GM12873 (cell line): ENCODE measurements around the gene CCT7.

Experiments used
- TF ChIP-seq, protein P1 (sequence below): IDR thresholded peaks from 2 replicates; pipeline ENCODE4 v1.5.1; 2012; ENCODE audit warnings: low read depth, mild to moderate bottlenecking, moderate library complexity, low read length, control low read depth; ENCODE audit not compliant: insufficient read depth; ENCODE audit errors: missing control alignments

Gene CCT7

DNA sequence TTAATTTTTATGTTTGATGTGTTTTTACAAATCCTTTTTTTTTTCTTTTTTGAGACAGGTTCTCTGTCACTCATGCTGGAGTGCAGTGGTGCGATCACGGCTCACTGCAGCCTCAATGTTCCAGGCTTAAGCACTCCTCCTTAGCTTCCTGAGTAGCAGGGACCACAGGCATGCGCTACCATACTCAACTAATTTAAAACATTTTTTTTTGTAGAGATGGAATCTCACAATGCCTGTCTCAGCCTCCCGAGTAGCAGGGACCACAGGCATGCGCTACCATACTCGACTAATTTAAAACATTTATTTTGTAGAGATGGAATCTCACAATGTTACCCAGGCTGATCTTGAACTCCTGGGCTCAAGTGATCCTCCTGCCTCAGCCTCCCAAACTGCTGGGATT is 28.5 kb upstream of the CCT7 start:
- TF ChIP-seq, protein P1, sequence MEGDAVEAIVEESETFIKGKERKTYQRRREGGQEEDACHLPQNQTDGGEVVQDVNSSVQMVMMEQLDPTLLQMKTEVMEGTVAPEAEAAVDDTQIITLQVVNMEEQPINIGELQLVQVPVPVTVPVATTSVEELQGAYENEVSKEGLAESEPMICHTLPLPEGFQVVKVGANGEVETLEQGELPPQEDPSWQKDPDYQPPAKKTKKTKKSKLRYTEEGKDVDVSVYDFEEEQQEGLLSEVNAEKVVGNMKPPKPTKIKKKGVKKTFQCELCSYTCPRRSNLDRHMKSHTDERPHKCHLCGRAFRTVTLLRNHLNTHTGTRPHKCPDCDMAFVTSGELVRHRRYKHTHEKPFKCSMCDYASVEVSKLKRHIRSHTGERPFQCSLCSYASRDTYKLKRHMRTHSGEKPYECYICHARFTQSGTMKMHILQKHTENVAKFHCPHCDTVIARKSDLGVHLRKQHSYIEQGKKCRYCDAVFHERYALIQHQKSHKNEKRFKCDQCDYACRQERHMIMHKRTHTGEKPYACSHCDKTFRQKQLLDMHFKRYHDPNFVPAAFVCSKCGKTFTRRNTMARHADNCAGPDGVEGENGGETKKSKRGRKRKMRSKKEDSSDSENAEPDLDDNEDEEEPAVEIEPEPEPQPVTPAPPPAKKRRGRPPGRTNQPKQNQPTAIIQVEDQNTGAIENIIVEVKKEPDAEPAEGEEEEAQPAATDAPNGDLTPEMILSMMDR: no peak

DNA sequence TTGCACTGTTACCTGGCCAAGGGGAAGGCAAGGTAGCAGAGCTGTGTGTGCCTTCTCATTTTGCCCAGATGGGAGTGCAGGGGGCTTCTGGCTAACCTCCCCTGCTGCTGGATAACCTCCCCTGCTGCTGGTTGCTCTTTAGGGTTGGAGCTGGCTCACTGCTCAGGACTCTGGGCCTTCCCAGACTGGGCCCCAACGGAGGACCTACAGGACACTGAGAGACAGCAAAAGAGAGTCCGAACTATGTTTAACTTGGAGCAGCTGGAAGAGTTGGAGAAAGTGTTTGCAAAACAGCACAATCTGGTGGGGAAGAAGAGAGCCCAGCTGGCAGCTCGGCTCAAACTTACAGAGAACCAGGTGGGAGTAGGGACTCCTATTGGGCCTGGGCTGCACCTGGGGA is 25.9 kb upstream of the CCT7 start:
- TF ChIP-seq, protein P1: no peak

DNA sequence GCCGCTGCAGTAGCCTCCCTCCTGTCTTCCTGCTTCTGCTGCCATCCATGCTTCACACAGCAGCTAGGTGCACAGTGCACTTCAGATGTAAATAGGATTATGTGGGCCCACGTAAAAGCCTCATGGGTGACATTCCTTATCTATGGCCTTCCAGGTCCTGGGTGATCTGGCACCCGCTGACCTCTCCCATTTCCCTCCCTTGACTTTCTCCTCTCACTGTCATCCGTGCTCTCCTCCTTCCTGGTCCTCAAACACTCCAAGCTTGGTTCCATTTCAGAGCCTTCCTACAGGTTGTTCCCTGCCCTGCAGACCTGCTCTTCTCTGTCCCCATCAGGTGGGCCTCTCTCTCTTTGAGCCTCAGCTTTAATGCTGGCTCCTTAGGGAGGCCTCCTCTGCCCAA is 24.1 kb upstream of the CCT7 start:
- TF ChIP-seq, protein P1: no peak

DNA sequence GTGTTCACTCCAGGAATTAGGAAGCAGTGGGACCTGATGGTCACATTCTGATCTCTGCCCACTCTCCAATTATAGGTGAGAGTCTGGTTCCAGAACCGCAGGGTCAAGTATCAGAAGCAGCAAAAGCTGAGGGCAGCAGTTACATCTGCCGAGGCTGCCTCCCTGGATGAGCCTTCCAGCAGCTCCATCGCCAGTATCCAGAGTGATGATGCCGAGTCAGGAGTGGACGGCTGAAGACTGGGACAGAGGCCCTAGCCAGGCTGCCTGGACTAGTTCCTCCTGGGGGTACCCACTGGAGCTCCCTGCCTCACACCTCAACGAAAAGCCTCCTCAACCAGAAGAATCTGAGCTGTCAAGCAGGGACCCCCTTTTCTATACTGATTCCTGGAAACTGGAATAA is 23.4 kb upstream of the CCT7 start:
- TF ChIP-seq, protein P1: no peak

DNA sequence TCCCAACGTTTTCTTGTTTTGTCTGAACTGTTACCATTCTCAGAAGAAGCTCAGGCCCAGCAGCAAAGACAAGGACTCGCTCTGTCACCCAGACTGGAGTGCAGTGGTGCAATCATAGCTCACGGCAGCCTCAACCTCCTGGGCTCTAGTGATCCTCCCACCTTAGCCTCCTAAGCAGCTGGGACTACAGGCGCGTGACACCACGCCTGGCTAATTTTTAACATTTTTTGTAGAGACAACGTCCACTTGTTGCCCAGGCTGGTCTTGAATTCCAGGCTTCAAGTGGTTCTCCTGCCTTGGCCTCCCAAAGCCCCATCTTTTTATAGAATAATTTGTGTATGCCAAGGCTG is 22.0 kb upstream of the CCT7 start:
- TF ChIP-seq, protein P1: no peak

DNA sequence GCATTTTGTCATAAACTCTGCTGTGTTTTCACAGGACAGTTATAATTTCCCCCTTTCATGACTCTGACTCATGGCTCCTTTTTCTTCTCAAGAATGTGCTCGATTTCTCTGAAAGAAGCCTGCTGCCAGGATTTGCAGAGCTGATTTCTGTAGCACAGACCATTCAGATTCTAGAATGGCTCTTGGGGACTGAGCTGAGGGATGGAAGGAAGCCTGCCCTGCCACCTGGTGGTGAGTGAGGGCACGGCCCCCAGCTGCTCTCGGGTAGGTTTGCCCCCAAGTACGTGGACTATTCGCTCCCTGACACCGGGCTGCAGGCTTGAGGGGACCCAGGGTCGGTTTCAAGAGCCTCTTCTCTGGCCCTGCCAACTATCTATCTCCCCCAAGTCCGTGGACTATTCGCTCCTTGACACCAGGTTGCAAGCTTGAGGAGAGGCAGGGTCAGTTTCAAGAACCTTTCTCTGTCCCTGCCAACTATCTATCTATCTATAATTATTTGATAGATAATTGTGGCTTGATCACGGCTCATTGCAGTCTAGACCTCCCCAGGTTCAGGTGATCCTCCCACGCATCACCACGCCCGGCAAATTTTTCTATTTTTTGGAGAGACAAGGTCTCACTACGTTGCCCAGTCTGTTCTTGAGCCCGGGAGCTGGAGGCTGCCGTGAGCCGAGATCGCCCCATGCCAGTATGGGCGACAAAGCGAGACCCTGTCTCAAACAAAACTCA is 21.5 kb upstream of the CCT7 start:
- TF ChIP-seq, protein P1: peak; percentile 98

DNA sequence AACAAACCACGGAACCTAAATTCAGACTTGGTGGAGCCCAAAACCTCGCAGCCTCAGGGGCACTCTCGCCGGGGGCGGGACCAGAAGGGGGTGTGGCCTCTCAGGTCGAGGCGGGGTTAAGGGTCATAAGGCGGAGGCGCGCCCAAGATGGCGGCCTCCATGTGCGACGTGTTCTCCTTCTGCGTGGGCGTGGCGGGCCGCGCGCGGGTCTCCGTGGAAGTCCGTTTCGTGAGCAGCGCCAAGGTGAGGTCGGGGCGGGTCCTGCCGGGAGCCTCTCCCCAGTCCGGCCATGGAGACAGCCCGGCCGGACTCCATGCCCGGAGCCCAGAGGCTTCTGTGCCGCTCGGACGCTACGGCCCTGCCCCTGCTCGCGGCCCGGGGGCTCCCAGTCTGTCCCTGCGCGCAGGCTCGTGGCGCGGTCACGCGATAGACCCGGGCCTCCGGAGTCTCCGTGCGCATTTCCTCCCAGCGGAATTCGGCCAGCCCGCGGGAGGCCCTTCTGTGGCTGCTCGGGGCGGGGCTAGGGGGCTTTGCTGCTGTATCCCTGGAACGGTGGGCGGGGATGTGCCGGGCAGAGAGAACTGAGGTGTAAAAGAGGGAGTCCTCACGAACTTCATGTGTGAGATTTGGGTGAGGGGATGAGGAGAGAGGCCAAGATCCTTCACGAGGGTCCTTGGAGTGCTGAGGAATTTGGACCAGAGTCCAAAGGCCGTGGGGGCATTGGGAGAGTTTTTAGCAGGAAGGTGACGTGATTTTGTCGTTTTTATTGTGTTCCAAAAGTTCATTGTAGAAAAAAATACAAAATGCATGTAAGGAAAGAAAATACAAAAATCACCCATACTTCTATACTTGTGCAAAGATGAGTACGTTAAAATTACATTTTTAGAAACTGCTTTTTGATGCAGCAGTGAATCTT is 19.7 kb upstream of the CCT7 start, which contains the start of gene SMYD5:
Gene SMYD5 (plus strand): TSS at position 126 of the 916 bp plus-strand sequence. CDS start 22 bp downstream, at position 148.
- TF ChIP-seq, protein P1: no peak
